Mesodermal cell (in vitro differentiated cells): ENCODE results near the gene DUSP8.

Experiments
- H3K27ac ChIP-seq: 2 replicates; pipeline ENCODE4 v1.7.0; 2013; ENCODE audit warnings: mild to moderate bottlenecking, low read depth, low read length, moderate library complexity; ENCODE audit not compliant: severe bottlenecking
- H3K36me3 ChIP-seq: 2 replicates; pipeline ENCODE4 v1.7.1; 2013; ENCODE audit warnings: mild to moderate bottlenecking, low read length, moderate library complexity; ENCODE audit not compliant: control insufficient read depth, insufficient read depth
- H3K4me1 ChIP-seq: one replicate; pipeline ENCODE4 v1.7.1; 2013; ENCODE audit warnings: mild to moderate bottlenecking, low read length; ENCODE audit not compliant: insufficient read depth, control insufficient read depth, poor library complexity, severe bottlenecking
- H3K4me3 ChIP-seq: 2 replicates; pipeline ENCODE4 v1.7.0; 2013; ENCODE audit warnings: low read length, control low read depth, mild to moderate bottlenecking; ENCODE audit not compliant: insufficient read depth, poor library complexity, severe bottlenecking; ENCODE audit errors: extremely low read depth
- H3K9me3 ChIP-seq: 2 replicates; pipeline ENCODE4 v1.7.1; 2013; ENCODE audit warnings: mild to moderate bottlenecking, low read length, moderate library complexity; ENCODE audit not compliant: control insufficient read depth
- WGBS, 2 experiments: methylation state at CpG; one replicate each; pipeline ENCODE4 v1.1.5; 2013; ENCODE audit warnings: missing lambda C conversion rate in 2 of 2; ENCODE audit not compliant: insufficient coverage in 2 of 2; 5-methylcytosine and 5-hydroxymethylcytosine counted together

Gene DUSP8

DNA sequence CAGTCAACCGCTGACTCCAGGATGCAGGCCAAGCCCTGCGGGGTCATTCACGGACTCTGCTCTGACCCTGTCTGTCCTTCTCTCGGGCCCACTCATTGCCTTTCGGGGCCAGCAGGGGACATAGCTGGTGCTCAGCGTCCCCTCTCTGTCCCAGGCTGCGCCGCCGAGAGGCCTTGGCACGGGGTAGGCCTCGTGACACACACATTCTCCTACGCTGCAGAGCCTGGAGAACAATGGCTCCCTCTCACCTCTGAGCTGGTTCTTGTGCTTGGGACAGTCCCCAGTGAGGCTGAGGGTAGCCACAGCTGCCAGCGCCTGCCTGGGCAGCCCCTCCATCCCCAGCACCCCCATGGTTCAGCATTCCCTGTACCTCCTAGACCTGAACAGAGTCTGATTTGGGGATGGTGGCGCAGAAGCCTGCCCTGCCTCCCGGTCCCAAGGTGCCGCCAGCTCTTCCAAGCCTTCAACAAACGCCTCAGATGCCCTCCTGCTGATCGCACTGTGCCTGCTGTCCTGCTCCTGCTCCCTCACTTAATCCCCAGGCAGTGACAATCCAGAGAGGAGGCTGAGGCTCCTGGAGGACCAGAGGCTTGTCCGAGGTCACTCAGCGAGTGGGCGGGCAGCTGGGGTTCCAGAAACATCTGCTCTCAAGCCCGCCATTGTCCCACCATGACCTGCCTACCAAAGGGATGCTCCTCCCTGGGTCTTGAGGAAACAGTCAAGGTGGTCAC lies 30.4 kb downstream of the DUSP8 start:
- no peak overlapping the region for H3K4me3 ChIP-seq
- H3K4me1 ChIP-seq: no peaks in the 10 kb centered on the region
- 82% methylated on average over 17 to 21 of the region's 22 CpGs for WGBS, 2 experiments
- H3K27ac ChIP-seq: no peak overlapping the region
- H3K36me3 ChIP-seq: peaks cover 2% of the 10 kb centered on the region
- no peaks in the 10 kb centered on the region for H3K9me3 ChIP-seq

DNA sequence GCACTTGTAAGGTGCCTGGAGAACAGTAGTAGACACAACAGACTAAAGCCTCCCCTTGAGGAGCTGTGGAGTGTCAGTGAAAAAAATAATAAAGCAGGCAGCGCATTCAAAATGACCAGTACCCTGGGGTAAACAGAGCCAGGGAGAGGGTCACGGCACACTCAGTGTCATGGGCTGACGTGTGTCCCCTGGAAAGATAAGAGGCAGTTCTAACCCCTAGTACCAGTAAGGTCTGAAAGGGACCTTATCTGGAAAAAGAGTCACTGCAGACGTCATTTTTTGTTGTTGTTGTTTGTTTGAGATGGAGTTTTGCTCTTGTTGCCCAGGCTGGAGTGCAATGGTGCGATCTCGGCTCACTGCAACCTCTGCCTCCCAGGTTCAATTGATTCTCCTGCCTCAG lies 32.0 kb downstream of the DUSP8 start:
- WGBS, 2 experiments: 81 to 96% methylated on average over 3 to 5 of the region's 6 CpGs
- no peak overlapping the region for H3K27ac ChIP-seq
- H3K4me3 ChIP-seq: no peak overlapping the region
- no peaks in the 10 kb centered on the region for H3K4me1 ChIP-seq
- H3K36me3 ChIP-seq: peaks cover 14% of the 10 kb centered on the region
- no peaks in the 10 kb centered on the region for H3K9me3 ChIP-seq

DNA sequence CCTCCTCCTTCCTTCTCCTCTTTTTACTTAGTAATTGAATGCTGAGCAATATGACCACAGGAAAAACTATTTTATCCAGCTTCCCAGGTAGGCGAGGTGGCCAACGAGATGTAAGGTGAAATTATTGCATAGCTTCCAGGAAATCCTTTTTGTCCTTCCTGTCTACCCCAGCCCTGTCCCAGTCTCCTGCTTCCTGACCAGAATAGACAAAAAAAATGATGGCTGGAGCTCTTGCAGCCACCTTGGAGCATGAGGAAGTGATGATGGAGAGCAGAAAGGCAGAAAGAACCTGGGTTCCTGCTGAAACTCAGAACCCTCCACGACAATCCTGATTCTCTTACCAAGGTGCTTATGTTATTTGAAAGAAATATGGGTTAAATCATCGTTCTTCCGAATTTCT lies 33.9 kb downstream of the DUSP8 start:
- H3K9me3 ChIP-seq: no peaks in the 10 kb centered on the region
- peaks cover 19% of the 10 kb centered on the region for H3K36me3 ChIP-seq
- 65 to 71% methylated on average over 1 to 2 of the region's 5 CpGs for WGBS, 2 experiments
- H3K27ac ChIP-seq: no peak overlapping the region
- no peak overlapping the region for H3K4me3 ChIP-seq
- peaks cover 3% of the 10 kb centered on the region for H3K4me1 ChIP-seq

DNA sequence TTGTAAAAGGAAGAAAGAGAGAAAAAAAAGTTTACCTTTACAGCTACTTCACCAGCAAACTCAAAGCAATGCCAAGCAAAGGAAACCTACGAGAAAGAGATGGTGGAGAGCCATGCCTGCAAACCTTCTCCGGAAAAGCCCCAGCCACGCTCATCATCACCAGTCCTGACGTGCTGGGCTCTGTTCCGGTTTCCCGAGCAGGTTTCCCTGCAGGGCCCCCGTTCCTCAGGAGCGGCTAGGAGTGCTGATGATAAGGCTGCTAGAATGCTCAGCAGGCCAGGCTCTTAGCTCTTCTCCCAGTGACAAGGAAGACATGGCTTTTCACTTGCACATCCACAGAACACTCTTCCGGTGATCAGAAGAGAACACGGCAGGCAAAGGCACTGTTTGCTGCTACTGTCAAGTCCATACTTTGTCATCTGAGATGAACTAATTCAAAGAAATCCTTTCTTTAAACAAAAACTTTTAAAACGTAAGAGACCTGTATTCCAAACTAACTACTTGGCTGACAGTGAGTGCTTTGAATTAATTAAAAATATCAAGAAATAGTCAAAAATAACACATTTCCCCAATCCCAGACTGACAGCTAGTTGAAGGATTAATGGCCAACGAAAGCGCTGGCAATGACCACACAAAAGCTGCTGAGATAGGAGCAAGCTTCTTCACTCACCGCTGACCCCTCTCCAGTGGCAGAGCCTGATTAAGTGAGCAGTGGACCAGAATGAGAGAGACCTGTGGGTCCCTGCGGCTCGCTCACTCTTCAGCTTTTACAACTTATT lies 35.8 kb downstream of the DUSP8 start:
- Histone ChIP-seq H3K9me3 (no peaks in the 10 kb centered on the region), H3K27ac (no peak overlapping the region), H3K4me1 (peaks cover 7% of the 10 kb centered on the region), H3K36me3 (peaks cover 19% of the 10 kb centered on the region), H3K4me3 (no peak overlapping the region)
- WGBS, 2 experiments: 88 to 93% methylated on average over 8 to 11 of the region's 16 CpGs

DNA sequence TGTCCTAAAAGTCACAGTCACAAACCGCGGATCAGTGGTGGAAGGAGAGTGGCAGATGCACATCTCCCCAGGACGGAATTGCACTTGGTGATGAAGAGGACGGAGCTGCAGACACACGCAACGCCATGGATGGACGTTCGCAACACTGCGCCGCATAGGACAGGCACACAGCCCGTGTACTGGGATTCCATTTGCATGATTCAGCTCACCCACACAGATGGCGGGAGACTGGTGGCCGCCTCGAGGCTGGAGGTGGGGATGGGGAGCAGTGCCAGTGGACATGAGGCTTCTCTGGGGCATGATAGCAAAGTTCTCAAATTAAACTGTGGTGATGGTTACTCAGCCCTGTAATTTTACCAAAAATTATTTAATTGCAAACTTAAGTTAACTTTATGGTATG lies 37.4 kb downstream of the DUSP8 start:
- Histone ChIP-seq H3K27ac (no peak overlapping the region), H3K4me3 (no peak overlapping the region), H3K9me3 (no peaks in the 10 kb centered on the region), H3K4me1 (peaks cover 7% of the 10 kb centered on the region), H3K36me3 (peaks cover 19% of the 10 kb centered on the region)
- 91 to 99% methylated on average over 13 to 14 of the region's 14 CpGs for WGBS, 2 experiments

DNA sequence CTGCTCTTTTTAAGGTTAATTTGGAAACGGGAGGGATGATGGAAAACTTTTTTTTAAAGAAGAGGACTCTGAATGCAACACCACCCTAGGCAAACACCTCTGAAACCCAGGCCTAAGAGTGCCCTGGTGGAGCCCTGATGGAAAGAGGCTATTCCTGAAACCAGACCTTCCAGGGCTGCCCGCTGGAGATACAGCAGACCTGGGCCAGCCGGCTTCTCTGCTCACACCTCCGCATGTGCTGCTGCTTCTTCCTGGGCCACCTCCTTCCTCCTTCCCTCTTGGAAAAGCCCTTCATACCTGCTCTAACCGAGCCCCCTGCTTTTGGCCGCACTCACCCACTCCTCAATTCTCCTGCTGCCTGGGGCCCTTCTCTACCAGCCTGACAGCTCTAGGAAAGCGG lies 37.9 kb downstream of the DUSP8 start:
- no peak overlapping the region for H3K27ac ChIP-seq
- peaks cover 7% of the 10 kb centered on the region for H3K4me1 ChIP-seq
- H3K9me3 ChIP-seq: no peaks in the 10 kb centered on the region
- 93 to 94% methylated on average over 5 to 6 of the region's 7 CpGs for WGBS, 2 experiments
- no peak overlapping the region for H3K4me3 ChIP-seq
- H3K36me3 ChIP-seq: peaks cover 19% of the 10 kb centered on the region

DNA sequence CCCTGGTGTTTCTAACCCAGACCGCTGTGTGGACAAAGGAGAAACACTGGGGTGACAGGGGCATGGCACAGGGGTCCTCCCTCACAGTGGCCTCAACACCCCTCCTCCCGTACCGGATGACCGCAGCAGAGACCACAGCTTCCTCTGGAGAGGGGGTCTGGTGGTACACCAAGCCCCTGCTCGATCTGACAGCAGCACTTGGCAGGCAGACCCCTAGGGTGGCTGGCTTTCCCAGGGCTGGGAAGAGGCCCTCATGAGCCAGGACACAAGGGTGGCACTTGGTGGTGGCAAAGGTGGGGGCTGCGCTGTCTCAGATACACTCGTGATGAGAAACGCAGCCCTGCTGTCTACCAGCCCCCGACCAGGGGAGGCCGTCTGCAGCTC lies 38.7 kb downstream of the DUSP8 start:
- Histone ChIP-seq H3K4me3 (no peak overlapping the region), H3K36me3 (peaks cover 21% of the 10 kb centered on the region), H3K4me1 (peaks cover 7% of the 10 kb centered on the region), H3K9me3 (no peaks in the 10 kb centered on the region), H3K27ac (no peak overlapping the region)
- 89 to 92% methylated on average over 9 to 10 of the region's 10 CpGs for WGBS, 2 experiments

DNA sequence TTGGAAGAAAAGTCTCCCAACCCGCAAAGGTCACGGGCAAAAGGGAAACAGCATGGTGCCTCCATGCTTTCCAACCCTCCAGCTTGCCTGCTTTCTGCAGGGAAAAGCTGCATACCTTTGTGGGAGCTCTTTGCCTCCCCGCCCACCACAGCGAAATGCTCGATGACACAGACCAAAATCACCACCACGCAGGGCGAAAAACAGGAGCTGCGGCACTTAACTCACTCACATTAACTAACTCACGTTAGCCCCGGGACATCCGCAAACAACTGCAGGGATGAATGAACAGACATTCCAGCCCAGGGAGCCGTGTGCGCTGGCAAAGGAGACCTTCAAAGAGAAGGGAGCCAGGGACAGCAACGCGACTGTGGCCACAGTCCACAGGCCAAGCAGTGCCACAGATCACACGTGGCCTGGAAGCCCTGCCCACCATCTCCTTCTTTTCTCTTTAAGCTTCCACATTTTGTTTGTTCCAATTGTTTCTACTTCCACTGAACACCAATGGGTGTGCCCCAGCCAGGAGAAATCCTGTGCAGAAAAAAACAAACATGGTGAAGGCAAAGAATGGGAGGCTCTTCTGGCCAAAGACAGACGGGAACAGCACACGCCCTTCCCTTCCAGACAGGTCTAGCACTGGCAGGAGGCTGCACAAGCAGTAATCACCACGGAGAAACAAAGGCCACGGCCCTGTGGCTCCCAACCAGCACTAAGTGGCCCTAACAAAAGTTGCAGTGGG lies 39.3 kb downstream of the DUSP8 start:
- Histone ChIP-seq H3K4me3 (no peak overlapping the region), H3K27ac (no peak overlapping the region), H3K4me1 (peaks cover 7% of the 10 kb centered on the region), H3K9me3 (no peaks in the 10 kb centered on the region), H3K36me3 (peaks cover 21% of the 10 kb centered on the region)
- 87 to 91% methylated on average over 11 to 18 of the region's 20 CpGs for WGBS, 2 experiments

DNA sequence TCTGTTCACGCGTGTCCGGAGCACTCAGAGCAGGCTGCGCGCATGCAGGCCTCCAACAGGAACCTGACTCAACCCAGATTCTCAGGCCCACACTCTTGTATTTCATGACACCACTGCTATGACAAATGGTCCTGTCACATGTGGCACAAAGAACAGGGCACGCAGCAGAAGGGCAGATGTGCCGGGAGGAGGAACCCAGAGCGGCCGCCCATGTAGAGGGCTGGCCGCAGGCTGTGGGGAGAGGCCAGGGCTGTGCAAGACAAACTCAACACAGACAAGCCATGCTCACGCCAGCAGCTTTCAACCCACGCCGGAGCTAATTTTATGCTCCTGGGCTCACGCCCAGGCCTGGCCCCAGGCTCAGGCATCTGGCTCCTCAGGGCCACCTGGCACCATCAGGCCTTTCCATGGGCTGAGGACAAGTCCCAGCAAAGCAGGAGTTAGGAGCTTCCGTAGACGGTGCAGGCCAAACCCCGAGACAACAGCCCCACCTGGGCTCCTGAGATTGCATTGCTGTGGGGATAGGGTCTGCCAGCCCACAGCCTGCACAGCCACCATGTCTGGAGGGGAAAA lies 40.0 kb downstream of the DUSP8 start:
- no peaks in the 10 kb centered on the region for H3K9me3 ChIP-seq

DNA sequence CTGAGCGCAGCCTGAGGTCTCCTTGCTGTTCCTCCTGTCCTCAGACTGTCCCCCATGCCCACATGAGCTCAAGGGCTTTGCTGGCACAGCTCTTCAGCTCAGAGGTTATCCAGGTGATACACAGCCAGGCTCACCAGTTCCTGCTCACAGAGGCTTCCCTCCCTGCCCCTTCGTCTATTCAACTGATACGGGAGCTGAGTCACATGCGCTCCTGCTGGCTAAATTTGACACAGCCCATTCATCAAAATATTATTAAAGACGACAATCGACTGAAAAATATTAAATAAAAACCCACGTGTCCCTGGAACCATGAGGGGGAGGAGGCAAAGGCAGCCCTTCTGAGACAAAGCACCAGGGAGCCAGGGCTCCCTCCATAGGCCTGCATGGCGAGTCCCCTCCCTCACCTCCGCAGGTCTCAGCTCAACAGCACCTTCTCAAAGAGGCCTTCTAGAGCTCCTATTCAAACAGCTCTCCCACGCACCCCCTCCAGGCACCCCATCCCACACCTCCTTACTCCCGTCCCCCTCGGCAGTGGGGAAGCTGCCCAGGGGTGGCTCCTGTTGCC lies 40.5 kb downstream of the DUSP8 start:
- Histone ChIP-seq H3K9me3 (no peaks in the 10 kb centered on the region), H3K36me3 (peaks cover 19% of the 10 kb centered on the region), H3K4me1 (peaks cover 7% of the 10 kb centered on the region), H3K27ac (no peak overlapping the region), H3K4me3 (no peak overlapping the region)
- 91 to 98% methylated on average over 9 to 10 of the region's 12 CpGs for WGBS, 2 experiments

More for the DNA sequence above, 40.0 kb downstream of the DUSP8 start:
- 96 to 97% methylated on average over 17 of the region's 17 CpGs for WGBS, 2 experiments
- Histone ChIP-seq H3K36me3 (peaks cover 21% of the 10 kb centered on the region), H3K4me3 (no peak overlapping the region), H3K4me1 (peaks cover 7% of the 10 kb centered on the region), H3K27ac (no peak overlapping the region)
